Cortex of kidney (tissue), 1 donor: ENCODE data around the gene NLRP6.
"Not testable (repeated sequence)": the region's sequence is repeated elsewhere in the genome, so short reads cannot be mapped to it uniquely, and the experiment has no call there.

Source experiments
- DNase-seq: peaks from one replicate; lab custom pipeline; 2025; lab: John Stamatoyannopoulos, UW

The NLRP6 gene

GRCh38 chr11:308740-309665 is 30.8 kb downstream of the NLRP6 start:
- DNase-seq = not testable (repeated sequence)

DNA sequence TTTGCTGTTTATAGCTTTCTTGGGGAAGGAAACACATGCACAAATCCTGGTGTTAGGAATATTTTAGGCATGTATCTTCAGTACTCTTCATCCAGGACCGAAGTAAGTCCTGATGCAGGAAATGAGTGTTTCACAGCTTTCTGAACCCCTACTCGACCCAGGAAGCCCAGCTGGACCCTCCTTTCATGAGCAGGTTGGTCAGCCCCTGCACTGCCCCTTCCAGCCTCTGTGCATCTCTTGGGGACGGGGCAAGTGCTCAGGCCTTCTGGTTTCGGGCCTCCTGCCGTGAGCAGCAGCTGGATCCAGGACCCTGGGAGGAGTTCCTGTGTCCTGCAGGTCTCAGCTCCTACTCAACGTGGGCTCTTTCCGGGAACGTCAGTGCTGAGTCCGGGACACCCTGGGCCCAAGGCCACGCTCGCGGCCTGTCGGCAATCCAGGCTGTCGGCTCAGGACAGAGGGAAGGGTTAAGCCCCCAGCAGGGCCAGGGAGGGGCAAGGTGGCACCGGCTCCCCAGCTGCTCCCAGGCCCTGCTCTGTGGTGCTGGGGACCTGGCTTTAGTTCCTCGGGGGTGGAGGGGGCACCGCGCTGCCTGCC is 31.9 kb downstream of the NLRP6 start:
- not testable (repeated sequence) for DNase-seq

DNA sequence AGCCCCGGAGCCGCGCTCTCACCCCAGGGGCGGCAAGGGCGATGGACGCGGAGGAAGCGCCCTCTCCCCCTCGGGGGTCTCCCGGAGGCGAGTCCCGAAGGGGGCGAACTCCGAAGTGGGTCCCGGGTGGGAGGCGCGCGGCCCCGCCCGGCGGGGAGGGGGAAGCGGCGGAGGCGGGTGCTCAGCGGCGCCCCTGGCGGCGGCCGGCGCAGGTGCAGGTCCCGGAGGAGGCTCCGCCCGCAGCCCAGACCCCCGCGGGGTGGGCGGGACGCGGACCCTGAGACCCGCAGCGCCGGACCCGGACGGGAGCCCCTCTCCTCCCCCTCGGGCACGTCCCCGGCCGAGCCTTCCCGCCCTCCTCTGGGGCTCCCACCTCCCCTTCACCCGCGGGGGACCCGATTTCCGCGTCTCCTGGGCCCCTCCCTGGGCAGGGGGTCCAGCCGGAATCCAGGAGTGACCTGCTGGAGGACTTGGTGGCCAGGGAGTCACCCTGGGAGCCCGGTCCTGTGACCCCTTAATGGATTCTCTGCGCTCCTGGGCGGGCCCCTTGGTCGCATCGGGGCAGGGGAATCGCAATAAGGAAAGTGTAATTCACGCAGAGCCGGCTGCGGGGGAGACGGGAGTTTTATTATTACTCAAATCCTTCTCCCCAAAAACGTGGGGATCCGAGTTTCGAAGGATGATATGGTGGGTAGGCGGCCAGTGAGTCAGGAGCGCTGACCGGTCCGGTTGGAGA is 33.0 kb downstream of the NLRP6 start:
- DNase-seq = not testable (repeated sequence)

GRCh38 chr11:312092-312816 is 34.0 kb downstream of the NLRP6 start:
- DNase-seq = no peak

DNA sequence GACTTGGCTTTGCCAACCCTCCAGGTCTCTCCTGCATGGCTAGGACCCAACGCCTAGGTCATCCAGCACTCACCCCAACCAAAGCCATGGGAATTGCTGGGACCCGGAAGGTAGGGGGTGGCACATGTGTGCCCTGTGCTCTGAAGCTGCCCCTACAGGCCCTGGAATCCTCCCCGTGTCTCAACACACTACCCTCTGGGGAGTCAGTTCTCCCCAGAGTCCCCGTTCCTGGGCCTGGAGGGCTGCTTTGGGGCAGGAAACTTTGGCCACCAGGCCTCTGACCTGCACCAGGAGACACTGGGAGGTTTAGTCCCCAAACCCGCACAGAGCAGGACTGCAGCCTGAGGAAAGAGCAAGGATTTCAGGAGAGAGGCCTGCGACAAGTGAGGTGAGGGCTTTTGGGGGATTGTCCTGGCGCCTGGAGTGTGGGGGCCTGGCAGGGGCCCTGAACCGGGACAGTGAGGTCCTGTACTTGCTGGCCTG is 35.1 kb downstream of the NLRP6 start:
- no peak for DNase-seq

GRCh38 chr11:313787-314553 is 35.8 kb downstream of the NLRP6 start, which contains the start of gene IFITM1:
IFITM1 (plus strand) TSS chr11:314040; CDS start chr11:314171, 131 bp downstream.
- no peak for DNase-seq

- not testable (repeated sequence) for DNase-seq
Measured at GRCh38 chr11:314554-314875, 36.3 kb downstream of the NLRP6 start.

DNA sequence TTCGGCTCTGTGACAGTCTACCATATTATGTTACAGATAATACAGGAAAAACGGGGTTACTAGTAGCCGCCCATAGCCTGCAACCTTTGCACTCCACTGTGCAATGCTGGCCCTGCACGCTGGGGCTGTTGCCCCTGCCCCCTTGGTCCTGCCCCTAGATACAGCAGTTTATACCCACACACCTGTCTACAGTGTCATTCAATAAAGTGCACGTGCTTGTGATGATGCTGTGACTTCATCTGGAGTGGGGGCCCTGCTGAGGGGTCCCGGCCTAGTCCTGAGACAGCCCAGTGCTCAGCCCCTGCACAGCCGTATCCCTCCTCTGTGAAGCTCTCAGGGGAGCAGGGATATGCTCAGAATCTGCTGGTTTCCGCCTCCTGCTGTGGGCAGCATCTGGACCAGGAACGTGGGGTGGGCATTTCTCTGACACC is 36.9 kb downstream of the NLRP6 start:
- DNase-seq = no peak

- DNase-seq = no peak
Measured at GRCh38 chr11:315516-315994, 37.3 kb downstream of the NLRP6 start.

DNA sequence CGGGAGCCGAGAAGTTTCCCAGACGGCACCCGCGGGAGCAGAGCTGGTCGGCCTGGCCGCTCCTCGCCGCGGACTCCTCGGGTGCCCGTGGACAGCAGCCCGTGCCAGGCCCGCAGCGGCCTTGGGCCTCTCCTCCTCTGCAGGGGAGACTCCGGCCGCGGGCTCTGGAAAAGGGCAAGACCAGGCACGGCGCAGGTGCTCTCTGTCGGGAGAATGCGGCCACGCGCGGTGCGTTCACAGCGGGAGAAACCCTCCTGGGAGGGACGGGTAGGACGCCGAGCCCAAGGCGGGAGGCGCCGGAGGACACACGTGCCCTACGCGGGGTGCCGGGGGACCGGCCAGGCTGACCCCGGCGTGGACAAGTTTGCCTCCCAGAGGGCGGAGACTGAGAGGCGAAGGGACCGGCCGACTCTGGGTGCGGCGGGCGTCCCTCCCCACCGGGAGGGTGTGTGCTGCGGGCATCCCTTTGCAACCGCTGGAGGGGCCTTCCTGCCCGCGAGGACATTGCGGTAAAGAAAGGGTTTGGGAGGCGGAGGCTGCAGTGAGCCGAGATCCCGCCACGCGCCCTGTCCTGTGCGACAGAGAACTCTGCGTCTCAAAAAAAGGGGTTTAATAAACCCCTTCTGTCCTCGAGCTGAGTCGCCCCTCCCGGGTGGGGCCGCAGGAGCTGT is 38.0 kb downstream of the NLRP6 start:
- DNase-seq = no peak

DNA sequence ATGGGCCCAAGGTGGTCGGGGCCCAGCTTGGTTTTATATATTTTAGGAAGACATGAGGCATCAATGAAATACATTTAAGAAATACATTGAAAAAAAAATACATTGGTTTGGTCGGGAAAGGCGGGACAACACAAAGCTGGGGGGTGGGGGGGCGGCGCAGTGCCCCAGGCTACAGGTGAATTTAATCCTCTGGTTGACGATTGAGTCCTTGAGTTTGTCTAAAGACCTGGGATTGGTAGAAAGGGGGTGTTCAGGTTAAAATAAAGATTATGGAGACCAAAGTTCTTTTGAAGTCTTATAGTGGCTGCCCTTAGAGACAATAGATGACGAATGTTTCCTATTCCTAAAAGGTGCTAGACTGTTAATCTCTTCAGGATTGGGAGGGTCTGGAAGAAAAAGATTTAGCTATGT is 38.7 kb downstream of the NLRP6 start:
- DNase-seq = no peak

GRCh38 chr11:317668-318404 is 39.6 kb downstream of the NLRP6 start:
- DNase-seq = not testable (repeated sequence)

- not testable (repeated sequence) for DNase-seq
Measured at GRCh38 chr11:318405-319120, 40.4 kb downstream of the NLRP6 start.

DNA sequence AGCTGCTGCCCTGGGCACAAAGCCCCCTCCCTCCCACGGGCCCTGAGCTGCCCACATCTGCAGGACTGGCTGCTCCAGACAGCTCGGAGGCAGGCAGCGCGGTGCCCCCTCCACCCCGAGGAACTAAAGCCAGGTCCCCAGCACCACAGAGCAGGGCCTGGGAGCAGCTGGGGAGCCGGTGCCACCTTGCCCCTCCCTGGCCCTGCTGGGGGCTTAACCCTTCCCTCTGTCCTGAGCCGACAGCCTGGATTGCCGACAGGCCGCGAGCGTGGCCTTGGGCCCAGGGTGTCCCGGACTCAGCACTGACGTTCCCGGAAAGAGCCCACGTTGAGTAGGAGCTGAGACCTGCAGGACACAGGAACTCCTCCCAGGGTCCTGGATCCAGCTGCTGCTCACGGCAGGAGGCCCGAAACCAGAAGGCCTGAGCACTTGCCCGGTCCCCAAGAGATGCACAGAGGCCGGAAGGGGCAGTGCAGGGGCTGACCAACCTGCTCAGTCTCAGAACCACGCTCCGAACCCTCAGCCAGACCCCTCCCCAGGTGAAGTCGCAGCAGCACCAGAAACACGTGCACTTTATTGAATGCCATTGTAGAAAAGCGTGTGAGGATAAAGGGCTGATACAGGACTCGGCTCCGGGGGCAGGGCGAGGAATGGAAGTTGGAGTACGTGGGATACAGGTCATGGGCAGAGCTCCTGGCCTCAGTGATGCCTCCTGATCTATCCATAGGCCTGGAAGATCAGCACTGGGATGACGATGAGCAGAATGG is 41.1 kb downstream of the NLRP6 start:
- DNase-seq = not testable (repeated sequence)

DNA sequence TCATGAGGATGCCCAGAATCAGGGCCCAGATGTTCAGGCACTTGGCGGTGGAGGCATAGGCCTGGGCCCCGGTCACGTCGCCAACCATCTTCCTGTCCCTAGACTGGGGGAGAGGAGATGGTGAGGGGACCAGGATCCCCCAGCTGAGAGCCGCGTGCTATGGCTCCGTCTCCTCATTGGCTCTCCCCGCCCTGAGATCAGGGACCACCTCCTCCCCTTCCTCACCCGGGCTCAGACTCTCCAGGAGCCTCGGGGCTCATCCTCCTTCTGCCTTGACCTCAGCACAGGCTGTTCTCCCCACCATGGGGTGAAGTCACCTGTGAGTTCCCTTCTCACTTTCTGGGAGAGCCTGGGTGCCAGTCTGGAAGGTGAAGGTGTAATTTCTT is 41.7 kb downstream of the NLRP6 start:
- not testable (repeated sequence) for DNase-seq

GRCh38 chr11:324156-324555 is 45.9 kb downstream of the NLRP6 start:
- no peak for DNase-seq

GRCh38 chr11:324593-325517 is 46.6 kb downstream of the NLRP6 start:
- DNase-seq = not testable (repeated sequence)
